Transverse colon (tissue), 4 donors: ENCODE data around the gene HEXD. TPM values are rescaled to one million over a fixed set of nuclear protein-coding genes. Genes with fewer than 3 reads are reported as not detected.
"Not testable (repeated sequence)": the region's sequence is repeated elsewhere in the genome, so short reads cannot be mapped to it uniquely, and the experiment has no call there.

Experiments
- DNase-seq: peaks from one replicate; pipeline ENCODE4 v3.0.0-alpha.2; 2019
- H3K27ac ChIP-seq, 4 donors: fragments of 200-600 bp; sonication (generic); 2 replicates each; pipeline ENCODE4 v1.5.1; 2016 to 2018; ENCODE audit warnings: inconsistent platforms in 4 of 4
- H3K27me3 ChIP-seq: fragments of 200-600 bp; sonication (generic); 2 replicates; pipeline ENCODE4 v1.5.1; 2017; ENCODE audit warnings: inconsistent platforms
- H3K36me3 ChIP-seq, 4 donors: fragments of 200-600 bp; sonication (generic); 2 replicates each; pipeline ENCODE4 v1.5.1; 2017 to 2019; ENCODE audit warnings: inconsistent platforms in 4 of 4
- H3K4me1 ChIP-seq, 4 donors: fragments of 200-600 bp; sonication (generic); 2 replicates each; pipeline ENCODE4 v1.5.1; 2017 to 2020; ENCODE audit warnings: inconsistent platforms in 4 of 4
- H3K4me3 ChIP-seq, 4 donors: fragments of 200-600 bp; sonication (generic); 1 replicate in 1 of 4; 2 replicates in 3 of 4; pipeline versions ENCODE4 v1.5.1 to v1.6.1; 2017 to 2019; ENCODE audit warnings: inconsistent platforms in 4 of 4
- H3K9me3 ChIP-seq, 2 donors: fragments of 200-600 bp; sonication (generic); 2 replicates each; pipeline ENCODE4 v1.5.1; 2017 to 2019; ENCODE audit warnings: inconsistent platforms in 2 of 2
- CTCF ChIP-seq, 5 experiments: fragments of 200-600 bp in 3 of 5; fragments of 450-650 bp in 2 of 5; sonication (generic) in 3 of 5; IDR thresholded peaks; 1 replicate in 2 of 5; 2 replicates in 3 of 5; pipeline ENCODE4 v1.5.1; 2016 to 2017; ENCODE audit warnings: antibody characterized with exemption in 5 of 5, inconsistent platforms in 3 of 5, mild to moderate bottlenecking in 2 of 5, moderate library complexity in 1 of 5
- EP300 ChIP-seq: sonication (generic); formaldehyde crosslinking; IDR thresholded peaks from one replicate; pipeline ENCODE4 v1.6.1; 2017; ENCODE audit warnings: antibody characterized with exemption, low read depth
- POLR2A ChIP-seq: fragments of 450-650 bp; IDR thresholded peaks from one replicate; pipeline ENCODE4 v1.6.1; 2016; ENCODE audit warnings: antibody characterized with exemption, mild to moderate bottlenecking, moderate library complexity
- POLR2AphosphoS5 ChIP-seq, 3 donors: sonication (generic); formaldehyde crosslinking; IDR thresholded peaks; one replicate each; pipeline ENCODE4 v1.6.1; 2016; ENCODE audit warnings: antibody characterized with exemption in 3 of 3
- WGBS, 2 donors: methylation state at CpG; one replicate each; pipeline ENCODE4 v1.1.5; 2018; ENCODE audit warnings: low coverage in 1 of 2; 5-methylcytosine and 5-hydroxymethylcytosine counted together
- in situ Hi-C, 4 donors: fragments of 200-750 bp; cut with MboI; loops; one replicate each; pipeline versions ENCODE4 v1.15.0 to v1.15.1; 2017; ENCODE audit warnings: low sequenced_read_pairs in 3 of 4, low pct_ligation_motif_present in 1 of 4, low pct_unique_long_range_greater_than_20kb in 1 of 4
- intact Hi-C: fragments of 100-400 bp; cut with DNase I; formaldehyde crosslinking; loops from one replicate; pipeline ENCODE4 v1.15.1; 2023; ENCODE audit warnings: low total_unique reads
- total RNA-seq, 4 donors: library from RNA; depleted of rRNA; stranded (reverse); fragments of >200 nt; gene quantifications; one replicate each; pipeline ENCODE4 v1.1.0, GENCODE V29; 2016

Gene HEXD
- total RNA-seq, 4 donors from 2014 or later = 45.5 to 258 (median 102) TPM

DNA sequence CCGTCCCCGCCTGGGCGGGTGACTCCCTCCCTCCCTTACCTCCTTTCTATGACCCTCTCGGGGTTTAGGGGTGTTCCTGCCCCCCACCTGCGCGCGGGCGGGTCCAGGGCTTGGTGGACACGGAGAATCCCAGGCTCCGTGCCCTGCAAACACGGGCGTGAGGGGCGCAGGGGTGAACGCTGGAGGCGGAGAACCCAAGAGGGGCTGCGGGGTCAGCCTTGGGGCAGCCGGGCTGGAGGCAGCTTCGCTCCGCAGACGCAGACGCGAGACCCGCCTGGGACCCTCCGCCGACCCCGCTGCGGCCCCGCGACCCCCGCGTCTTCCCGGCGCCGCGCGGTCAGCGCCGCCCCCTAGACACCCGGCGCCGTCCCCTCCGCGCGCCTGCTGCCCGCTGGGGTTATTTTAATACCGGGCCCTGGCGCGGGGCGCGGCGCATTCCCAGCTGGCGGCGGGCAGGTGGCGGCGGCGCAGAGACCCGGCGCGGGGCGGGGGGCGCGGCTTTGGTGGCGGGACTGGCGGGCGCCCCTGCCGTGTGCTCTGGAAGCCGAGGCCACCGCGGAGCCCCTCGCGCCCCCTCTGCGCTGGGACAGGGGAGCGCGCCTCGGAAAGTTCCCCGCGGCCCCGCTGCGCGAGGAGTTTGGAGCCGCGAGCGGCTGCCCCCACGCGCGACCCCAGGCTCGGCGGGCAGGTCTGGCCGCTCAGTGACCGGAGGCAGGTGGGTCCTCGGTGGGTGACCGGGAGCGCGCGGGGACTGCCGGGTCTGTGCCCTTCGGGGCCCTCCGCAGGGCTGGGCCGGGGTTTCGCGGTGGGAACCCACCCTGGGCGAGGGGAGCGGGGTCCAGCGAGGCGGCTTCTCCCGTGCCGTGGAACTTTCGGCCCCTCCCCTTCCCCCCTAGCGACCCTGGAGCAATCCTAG lies 46.6 kb upstream of the HEXD start, which contains the start of gene UTS2R:
TSS of gene UTS2R (plus strand) at position 433 of the 916 bp plus-strand sequence. CDS start 2,560 bp downstream, outside the sequence.
- Histone ChIP-seq H3K9me3 (no peaks in the 10 kb centered on the region), H3K4me1 (peaks cover 11 to 42% (median 26%) of the 10 kb centered on the region in 4 donors), H3K36me3 (no peaks in the 10 kb centered on the region), H3K27me3 (peaks cover 81% of the 10 kb centered on the region), H3K4me3 (peak within 1 kb of the TSS in 3 of 4 donors; percentile 13 to 43 (median 21)), H3K27ac (no peak within 1 kb of the TSS)
- intact Hi-C loops = no loop called here
- 8% methylated on average over 9 of the region's 109 CpGs; no CpG with 5 or more reads in 1 of the 2 donors for WGBS, 2 donors
- TF ChIP-seq CTCF (IDR thresholded peaks at IDR 0.05) (no peak), EP300 (no peak), POLR2A (no peak), POLR2AphosphoS5 (IDR thresholded peaks at IDR 0.05) (no peak)
- in situ Hi-C loops = no loop called here
- no peak for DNase-seq

DNA sequence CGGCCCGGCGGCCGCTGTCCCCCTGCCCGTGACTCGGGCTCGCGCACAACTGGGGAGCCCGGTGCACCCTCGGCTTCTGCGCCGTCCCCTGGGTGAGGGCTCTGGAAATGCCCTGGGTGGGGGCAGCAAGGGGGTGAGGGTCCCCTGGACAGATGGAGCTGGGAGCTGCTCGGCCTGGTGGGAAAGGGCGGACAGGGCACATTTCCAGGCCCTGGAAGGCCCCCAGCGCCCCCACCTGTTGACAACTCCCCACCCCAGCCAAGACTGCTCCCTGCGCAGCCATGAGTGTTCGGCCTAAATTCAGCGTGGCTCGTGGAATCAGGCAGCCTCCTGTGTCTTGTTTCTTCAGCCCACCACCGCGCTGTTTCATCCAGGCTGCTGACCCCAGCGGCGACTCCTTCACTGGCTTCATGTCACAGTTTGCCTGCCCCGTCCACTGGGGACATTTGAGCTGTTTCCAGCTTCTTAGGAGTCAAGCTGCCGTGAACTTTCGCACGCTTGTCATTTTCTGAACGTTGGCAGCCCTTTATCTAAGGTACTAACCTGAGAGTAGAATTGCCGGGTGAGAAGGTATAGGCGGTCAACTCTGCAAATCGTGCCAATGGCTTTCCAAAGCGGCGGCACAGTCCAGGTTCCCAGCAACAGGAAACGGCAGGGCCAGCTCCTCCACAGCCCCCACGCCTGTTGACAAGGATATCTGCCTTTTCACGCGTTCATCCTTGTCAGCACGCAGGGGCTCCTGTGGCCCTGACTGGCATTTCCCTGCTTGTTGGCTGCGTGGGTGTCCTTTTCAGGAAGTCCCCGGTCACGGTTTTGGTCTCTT lies 45.7 kb upstream of the HEXD start:
- H3K27ac ChIP-seq = no peak overlapping the region
- H3K27me3 ChIP-seq = peaks cover 82% of the 10 kb centered on the region
- in situ Hi-C loops = no loop called here
- no peaks in the 10 kb centered on the region for H3K36me3 ChIP-seq
- H3K9me3 ChIP-seq = no peaks in the 10 kb centered on the region
- TF ChIP-seq POLR2A (no peak), EP300 (no peak), POLR2AphosphoS5 (IDR thresholded peaks at IDR 0.05) (no peak), CTCF (IDR thresholded peaks at IDR 0.05) (no peak)
- 37 to 47% methylated on average over 11 to 40 of the region's 41 CpGs for WGBS, 2 donors
- H3K4me1 ChIP-seq = peaks cover 9 to 34% (median 26%) of the 10 kb centered on the region in 4 donors
- intact Hi-C loops = no loop called here
- no peak for DNase-seq
- H3K4me3 ChIP-seq = no peak overlapping the region

DNA sequence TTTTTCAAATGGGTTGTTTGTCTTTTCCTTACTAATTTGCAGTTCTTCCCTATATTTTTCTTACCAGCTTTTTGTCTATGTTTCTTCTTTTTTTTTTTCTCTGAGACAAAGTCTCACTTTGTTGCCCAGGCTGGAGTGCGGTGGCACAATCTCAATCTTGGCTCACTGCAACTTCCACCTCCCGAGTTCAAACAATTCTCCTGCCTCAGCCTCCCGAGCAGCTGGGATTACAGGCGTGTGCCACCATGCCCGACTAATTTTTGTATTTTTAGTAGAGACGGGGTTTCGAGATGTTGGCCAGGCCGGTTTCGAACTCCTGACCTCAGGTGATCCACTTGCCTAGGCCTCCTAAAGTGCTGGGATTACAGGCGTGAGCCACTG lies 45.1 kb upstream of the HEXD start:
- DNase-seq, H3K4me3 ChIP-seq, intact Hi-C loops, H3K9me3 ChIP-seq, H3K36me3 ChIP-seq, H3K27ac ChIP-seq, in situ Hi-C loops: not testable (repeated sequence)
- WGBS, 2 donors = 61 to 84% methylated on average over 10 of the region's 10 CpGs
- Histone ChIP-seq H3K4me1 (peaks cover 9 to 34% (median 26%) of the 10 kb centered on the region in 4 donors), H3K27me3 (peaks cover 87% of the 10 kb centered on the region)

- no peaks in the 10 kb centered on the region for H3K9me3 ChIP-seq
- peaks cover 9 to 34% (median 26%) of the 10 kb centered on the region in 4 donors for H3K4me1 ChIP-seq
- no peak overlapping the region for H3K4me3 ChIP-seq
- in situ Hi-C loops (no loop called here), intact Hi-C loops (no loop called here)
- H3K27ac ChIP-seq = no peak overlapping the region
- H3K36me3 ChIP-seq = no peaks in the 10 kb centered on the region
- 70 to 80% methylated on average over 1 to 22 of the region's 37 CpGs for WGBS, 2 donors
- TF ChIP-seq EP300 (no peak), POLR2AphosphoS5 (IDR thresholded peaks at IDR 0.05) (no peak)
- H3K27me3 ChIP-seq = peaks cover 92% of the 10 kb centered on the region
- no peak for DNase-seq
These were observed 44.2 kb upstream of the HEXD start for GRCh38 chr17:82373731-82374625.
